ACHN (cell line): ENCODE results near the gene RNF227.
A peak's percentile ranks its signal among the peaks of the same experiment; 100 is the strongest.

ENCODE experiments used
- DNase-seq: peaks from one replicate; pipeline ENCODE4 v3.0.0-alpha.2; 2015
- in situ Hi-C: cut with HindIII; loops from 2 replicates; pipeline ENCODE4 v1.10.0; 2017; ENCODE audit warnings: low sequenced_read_pairs, low pct_ligation_motif_present, low pct_unique_long_range_greater_than_20kb

RNF227 gene

DNA sequence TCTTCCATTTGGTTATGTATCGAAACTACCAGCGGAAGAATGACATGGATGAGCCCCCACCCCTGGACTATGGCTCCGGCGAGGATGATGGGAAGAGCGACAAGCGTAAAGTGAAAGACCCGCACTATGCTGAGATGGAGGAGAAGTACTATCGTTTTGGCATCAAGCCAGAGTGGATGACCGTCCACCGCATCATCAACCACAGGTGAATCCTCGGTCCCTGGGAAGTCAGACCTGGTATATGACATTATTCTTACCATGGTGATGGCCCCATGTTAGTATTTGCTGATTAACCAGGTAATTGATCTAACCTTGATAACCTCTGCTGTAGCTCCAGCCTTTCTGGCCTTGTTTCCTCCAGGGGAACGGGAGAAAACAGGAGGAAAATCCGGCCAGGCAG lies 19.0 kb downstream of the RNF227 start:
- in situ Hi-C loops, result no loop called here

DNA sequence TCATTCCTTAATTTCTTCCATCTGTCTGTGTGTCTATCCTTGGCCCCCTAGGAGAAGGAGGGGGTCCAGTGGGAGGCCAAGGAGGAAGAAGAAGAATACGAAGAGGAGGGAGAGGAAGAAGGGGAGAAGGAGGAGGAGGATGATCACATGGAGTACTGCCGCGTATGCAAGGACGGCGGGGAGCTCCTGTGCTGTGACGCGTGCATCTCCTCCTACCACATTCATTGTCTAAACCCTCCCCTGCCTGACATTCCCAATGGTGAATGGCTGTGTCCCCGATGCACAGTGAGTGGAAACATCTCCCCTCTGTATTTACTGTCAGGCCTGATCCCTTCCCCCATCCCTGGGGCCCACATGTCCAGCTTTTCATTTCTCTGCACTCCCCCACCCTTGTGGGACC lies 21.2 kb downstream of the RNF227 start:
- DNase-seq, result no peak
- in situ Hi-C loops, result no loop called here

More for the DNA sequence above, 19.0 kb downstream of the RNF227 start:
- DNase-seq, result no peak

DNA sequence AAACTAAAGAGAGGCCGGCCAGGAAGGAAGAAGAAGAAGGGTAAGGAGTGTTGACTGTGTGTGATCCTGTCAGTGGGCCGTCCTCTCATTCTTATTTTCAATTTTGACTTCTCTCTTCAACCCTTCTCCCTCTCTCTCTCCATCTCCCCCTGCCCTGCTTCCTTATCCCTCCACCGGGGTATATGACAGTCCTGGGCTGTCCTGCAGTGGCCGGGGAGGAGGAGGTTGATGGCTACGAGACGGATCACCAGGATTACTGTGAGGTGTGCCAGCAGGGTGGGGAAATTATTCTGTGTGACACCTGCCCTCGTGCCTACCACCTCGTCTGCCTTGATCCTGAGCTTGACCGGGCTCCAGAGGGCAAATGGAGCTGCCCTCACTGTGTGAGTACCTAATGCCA lies 21.9 kb downstream of the RNF227 start:
- in situ Hi-C loops, result no loop called here
- no peak for DNase-seq

DNA sequence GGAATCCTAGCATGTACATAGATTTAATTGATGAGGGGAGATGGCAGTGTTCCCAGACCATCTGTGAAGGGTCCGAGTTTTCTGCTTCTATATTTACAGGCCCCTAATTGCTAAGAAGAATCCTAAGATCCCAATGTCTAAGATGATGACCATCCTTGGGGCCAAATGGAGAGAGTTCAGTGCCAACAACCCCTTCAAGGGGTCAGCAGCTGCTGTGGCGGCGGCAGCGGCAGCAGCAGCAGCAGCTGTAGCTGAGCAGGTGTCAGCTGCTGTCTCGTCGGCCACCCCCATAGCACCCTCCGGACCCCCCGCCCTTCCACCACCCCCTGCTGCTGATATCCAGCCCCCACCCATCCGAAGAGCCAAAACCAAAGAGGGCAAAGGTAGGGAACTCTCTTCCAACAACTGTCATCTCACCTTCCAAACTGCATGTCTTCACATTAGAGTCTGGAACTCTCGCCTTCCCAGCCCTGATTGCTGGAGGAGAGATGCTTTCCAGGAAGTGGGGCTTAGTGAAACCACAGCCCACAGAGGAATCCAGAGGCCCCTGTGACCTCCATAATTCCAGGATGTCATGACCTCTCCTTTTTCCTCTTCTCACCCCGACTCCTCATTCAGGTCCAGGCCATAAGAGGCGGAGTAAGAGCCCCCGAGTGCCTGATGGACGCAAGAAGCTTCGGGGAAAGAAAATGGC lies 22.8 kb downstream of the RNF227 start:
- in situ Hi-C loops, result no loop called here
- no peak for DNase-seq

DNA sequence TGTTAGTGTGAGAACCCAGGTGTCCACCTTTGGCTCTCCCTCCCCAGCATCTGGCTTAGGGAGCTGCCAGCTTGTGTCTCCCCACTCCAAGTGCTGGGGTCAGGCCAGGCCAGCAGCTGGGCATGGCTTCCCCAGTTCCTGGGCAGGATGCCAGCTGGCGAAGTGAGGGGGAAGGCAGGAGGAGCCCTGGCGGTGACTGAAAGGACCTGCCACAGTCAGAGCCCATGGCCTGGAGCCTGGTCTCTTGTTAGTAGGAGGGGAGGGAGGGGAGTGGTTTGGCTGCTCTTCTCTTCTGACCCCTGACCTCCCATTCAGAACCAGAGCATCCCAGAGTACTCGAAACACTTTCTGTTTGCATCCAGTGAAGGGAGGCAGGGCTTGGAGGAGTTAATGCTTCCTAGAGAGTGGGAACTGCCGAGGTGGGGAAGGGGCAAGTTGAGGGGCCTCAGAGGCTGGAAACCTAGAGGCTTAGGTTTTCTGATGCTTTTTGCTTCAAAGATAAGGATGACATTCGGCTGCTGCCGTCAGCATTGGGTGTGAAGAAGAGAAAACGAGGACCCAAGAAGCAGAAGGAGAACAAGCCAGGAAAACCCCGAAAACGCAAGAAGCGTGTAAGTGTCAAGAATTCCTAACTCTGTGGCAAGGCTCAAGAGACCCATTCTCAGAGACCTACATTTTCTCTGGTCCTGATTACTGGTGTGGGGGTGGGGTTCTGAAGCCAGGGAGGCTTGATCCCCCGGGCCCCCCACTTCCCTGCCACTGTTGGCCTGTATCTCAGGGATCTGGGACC lies 26.7 kb downstream of the RNF227 start:
- DNase-seq, result peak; percentile 94
- in situ Hi-C loops, result no loop called here

DNA sequence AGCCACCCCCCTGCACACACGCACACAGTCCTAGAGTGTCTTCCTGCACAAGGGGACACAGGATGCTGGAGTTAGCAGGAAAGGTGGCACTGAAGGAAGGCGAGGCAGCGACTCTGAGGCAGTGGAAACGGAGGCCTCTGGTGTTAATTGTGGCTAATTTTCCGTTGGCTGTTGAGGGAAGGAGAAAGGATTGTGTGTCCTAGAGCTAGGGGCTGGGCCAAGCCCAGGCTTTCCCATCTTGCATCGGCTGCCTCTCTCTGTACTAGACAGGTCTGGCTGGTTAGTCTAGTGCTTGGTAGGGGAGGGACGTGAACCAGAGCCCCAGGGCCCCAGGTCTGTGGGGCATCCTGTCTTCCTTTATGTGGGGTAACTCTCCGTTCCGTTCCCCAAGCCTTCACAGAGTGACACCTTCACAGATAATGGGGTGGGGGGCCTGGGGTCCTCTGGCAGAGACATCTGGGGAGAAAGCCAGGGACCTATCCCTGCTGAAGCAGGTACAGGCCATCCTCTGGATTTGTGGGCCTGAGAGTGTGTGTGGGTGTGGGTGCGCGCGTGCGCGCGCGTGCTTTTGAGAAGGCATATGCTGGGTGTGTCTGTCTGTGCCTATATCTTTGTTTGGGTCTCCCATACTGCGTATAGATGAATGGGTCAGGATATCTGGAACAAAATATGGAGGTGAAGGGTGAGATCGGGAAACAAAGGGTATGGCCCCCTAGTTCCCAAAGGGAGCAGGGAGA lies 27.7 kb downstream of the RNF227 start, which contains the start of gene CHD3:
CHD3 (plus strand) TSS at position 606 of the 737 bp plus-strand sequence. CDS start 212 bp downstream, outside the sequence.
- in situ Hi-C loops, result no loop called here
- DNase-seq, result no peak

DNA sequence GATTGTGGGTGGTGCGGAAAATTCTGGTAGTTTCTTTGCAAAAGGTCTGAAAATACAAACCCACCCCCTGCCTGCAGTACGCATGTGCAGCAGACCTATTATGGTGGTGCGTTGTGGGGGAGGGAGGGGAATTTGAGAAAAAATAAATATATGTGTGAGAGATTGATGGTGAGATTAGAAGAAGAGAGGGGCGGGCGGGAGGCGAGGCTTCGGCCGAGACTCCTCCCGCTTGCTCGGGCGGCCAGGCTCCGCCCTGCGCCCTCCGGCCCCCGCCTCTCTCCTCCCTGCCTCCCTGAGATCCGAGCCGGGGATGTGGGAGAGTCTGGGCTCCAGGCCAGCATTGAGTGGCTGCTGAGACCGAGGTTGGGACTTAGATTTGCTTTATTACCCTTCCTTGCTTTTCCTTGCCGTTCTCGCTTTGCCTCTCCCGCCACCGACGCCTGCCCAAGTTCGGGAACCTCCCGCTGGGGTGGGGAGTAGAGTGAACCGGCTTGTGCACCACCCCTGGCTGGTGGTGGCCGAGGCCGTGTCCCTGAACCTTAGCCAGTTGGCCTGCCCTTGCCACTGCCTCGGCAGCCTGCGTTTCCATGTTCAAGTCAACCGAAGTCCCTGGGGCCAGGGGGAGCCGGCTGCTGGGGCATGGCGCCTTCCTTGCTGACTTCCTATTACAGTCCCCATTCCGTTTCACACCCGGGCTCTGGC lies 28.5 kb downstream of the RNF227 start:
- in situ Hi-C loops, result no loop called here
- peak; percentile 96 for DNase-seq

DNA sequence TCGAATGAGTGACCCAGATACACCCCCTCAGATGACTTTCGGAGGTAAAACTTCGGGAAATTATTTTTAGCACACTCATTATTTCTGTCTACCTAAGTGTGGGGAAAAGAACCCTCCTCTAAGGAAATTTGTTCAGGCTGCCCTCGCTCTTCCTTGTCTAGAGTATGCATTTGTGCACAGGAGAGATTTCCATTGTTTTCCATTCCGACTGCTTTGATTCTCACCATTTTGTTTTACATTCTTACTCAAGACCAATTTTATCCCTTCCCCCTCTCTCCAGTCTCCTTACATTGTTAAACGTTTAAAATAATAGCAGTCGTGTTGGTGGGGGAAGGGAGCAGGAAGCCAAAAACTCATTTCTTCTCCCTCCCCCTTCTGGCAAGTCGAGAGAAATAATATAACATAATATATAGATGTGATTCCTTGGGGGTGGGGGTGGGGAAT lies 29.0 kb downstream of the RNF227 start:
- DNase-seq, result peak; percentile 41
- in situ Hi-C loops, result no loop called here

DNA sequence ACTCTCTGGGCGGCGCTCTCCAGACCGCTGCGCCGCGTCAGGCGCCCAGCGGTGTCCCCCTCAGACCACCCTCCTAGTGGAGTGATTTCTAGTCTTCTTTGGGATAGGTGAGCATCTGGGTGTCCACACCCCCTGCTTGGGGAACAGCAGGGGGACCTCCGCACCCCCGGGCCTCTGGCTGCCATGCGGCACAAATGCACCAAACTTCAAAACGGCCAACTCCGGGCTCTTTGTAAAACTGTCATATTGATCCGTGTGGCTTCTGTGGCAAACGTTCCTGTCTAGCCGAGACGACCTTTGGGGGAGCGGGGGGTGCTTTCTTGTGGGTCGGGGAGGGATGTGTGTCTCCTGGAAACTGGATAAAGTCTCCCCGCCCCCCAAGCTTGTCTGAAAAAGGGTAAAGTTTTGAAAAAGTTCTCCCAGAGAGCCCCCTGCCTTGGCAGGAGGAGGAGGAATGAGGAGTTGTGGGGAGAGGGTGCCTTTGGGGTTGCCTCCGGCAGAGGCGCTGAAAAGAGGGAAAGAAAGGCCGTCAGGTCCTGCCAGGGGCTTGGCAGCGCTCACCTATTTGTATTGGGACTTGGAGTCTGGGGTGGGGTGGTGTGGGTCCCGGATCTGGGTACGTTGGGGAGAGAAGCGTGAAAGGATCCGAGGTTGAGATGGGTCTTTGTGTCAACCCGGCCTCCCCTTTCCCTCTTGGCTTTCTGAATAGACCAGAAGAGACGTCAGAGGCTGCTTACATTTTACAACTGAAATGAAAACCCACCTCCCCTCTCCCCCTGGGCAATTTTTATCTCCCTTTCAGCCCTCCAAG lies 29.7 kb downstream of the RNF227 start:
- peak; percentile 45 for DNase-seq

DNA sequence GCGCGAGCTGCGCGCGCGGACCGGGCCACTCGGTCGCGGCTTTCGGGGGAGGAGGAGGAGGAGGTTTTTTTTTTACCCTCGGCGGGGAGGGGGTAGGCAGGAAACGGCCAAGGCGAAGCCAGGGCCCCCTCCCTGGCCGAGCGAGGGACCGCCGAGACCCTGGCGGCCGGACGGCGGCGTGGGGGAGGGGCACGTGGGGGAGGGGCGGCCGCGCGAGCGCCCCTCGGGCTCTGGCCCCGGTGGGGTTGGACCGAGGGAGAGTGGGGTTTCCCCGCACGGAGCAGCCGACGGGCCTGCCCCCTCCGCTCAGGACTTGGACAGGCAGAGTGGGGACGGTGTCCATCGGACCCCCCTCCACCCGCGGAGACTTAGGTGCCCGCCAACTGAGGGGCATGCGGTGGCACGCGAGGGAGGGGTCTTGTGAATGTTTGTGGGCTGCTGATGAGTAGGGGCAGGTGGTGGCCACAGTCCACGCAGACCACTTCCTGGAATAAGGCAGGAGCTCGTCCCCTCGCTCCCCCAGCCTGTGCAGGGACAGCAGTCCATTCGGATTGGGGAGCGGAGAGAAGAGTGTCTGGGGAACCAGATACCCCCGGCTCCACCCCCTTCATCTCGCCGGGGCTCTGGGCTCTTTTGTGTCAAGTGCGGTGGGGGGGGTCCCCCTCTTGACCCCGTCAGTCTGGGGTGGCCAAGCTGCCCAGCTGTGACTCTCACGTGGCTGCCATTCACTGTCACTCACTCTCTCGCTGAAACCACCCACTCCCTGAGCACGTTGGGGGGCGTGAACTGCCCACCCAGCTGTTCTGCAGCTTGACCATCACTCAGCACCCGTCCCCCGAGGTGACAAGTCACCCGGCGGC lies 30.5 kb downstream of the RNF227 start:
- peak; percentile 38 for DNase-seq
- in situ Hi-C loops, result no loop called here

More for the DNA sequence above, 29.7 kb downstream of the RNF227 start:
- in situ Hi-C loops, result no loop called here

DNA sequence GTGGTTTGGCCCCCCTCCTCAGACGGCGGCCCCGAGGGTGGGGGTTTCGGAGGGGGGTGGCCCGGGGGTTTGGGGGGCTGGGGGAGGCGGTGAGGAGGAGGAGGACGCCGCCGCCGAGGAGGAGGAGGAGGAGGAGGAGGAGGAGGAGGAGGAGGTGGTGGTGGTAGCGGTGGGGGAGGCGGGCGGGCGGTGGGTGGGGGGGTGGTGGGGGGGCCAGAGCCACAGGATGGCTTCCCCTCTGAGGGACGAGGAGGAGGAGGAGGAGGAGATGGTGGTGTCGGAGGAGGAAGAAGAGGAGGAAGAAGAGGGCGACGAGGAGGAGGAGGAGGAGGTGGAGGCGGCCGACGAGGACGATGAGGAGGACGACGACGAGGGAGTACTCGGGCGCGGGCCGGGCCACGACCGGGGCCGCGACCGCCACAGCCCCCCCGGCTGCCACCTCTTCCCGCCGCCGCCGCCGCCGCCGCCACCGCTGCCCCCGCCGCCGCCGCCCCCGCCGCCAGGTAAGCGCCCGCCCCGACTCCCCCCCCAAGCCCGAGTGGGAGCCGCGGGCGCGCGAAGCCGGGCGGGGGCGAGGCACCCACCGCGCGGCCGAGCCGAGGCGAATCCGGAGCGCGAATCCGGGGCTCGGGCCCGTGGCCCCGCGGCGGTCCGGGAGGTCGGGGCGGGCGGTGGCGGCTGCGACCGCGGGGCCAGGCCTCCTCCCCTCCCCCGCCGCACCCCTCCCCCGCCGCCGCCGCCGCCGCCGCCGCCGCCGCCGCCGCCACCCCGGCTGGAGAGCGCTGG lies 31.3 kb downstream of the RNF227 start:
- in situ Hi-C loops, result no loop called here
- no peak for DNase-seq

DNA sequence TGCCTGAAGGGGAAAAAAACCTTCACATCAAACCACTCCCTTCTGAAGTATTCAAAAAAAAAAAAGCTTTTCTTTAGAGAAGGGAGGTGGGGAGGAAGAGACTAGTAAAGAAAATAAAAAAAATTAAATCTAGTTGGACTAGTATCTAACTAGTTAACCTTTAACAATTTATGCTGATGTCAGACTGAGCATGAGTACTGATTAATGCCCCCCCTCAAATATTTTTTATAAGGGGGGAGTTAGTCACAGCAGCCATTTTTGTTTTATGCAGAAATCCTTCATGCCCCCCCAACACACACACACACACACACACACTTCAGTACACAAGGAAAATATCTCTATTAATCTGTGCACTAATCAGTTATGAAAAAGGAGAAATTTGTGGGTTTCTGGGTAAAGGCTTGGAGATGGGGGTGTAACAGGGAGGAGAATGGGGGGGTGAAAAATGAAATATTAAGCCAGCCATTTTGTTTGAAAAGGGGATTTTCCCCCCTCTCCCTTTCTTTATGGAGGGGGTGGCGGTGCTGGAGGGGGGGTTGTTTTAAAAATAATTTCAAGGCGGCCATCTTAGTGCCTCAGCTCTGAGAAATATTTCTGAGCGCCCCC lies 32.2 kb downstream of the RNF227 start:
- DNase-seq, result peak; percentile 39
- in situ Hi-C loops, result no loop called here

DNA sequence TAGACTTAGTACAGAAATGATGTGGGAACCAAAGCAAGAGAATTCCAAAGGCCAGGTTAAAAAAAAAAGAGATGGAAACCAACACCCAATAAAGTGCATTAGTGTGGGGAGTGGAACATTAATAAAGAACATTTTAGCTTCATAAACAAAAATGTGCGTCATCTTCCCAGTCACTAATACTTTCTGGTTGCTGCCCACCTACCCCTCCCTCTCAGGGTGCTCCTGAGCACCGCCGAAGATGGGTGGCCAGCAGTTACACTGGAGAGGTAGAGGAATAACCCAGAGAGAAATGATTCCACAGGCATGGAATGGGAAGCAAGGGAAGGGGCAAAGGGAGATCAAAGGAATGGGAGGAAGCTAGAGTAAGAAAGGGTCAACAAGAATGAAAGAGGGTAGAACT lies 33.5 kb downstream of the RNF227 start:
- in situ Hi-C loops, result no loop called here

DNA sequence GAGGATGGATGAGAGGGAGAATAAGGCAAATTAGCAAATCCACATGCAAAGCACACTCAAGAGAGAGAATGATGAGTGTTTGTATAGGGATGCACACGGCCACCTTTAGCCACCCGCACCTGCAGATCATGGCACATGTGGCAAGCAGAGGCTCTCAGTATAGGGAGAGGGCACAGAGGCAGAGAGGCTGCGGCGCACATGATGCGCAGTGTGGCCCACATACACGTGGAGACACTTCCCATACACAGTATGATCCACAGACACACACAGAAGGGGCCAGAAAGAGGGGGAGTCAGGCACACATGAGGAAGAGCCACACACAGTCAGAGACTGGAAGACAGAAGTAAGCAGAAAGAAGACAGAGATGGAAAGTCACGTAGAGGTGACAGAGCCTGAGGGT lies 34.0 kb downstream of the RNF227 start:
- no peak for DNase-seq
- in situ Hi-C loops, result no loop called here

More for the DNA sequence above, 33.5 kb downstream of the RNF227 start:
- DNase-seq, result no peak

DNA sequence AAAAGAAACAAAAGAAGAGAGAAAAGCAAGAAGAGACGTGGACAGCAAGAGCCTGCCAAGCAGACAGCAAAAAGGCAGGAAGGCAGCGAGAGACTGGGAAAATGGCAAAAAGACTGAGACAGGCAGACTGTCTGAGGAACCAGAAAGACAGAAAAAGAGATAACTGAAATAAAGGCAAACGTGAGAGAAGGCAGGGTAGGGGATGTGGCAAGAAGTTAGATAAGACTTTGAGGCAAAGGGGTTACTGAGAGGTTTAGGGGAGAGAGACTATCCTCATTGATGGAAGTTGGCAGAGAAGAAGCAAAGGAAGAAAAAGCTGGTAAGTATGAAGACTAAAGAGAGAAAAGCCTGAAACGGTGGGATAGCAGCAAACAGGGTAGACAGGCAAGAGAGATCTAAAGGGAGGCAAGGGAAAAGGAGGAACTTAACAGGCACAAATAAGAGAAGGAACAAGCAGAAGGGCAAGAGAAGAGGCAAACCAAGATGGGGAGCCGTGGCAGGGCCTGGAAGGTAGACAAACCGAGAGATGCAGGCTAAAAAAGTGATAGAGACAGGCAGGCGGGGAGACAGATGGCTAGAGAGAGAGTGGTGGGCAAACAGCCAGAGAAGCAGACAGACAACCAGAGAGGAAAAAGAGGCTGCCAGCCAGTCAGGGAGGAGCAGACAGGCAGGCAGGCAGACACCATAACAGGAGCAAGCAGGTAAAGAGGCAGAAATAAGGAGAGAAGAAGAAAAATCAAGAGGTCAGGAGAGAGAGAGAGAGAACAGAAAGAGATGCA lies 34.6 kb downstream of the RNF227 start:
- no peak for DNase-seq
- in situ Hi-C loops, result no loop called here
